KMS-11 (cell line): ENCODE data around the gene SELENOV.

Experiments used
- H2AFZ ChIP-seq: fragments of 200-600 bp; sonication (generic); 2 replicates; pipeline ENCODE4 v1.6.1; 2016; ENCODE audit warnings: antibody characterized with exemption, mixed run types, low read depth
- H3K27ac ChIP-seq: fragments of 200-600 bp; sonication (generic); 2 replicates; pipeline ENCODE4 v1.6.1; 2016; ENCODE audit warnings: mild to moderate bottlenecking, mixed run types
- H3K27me3 ChIP-seq: fragments of 200-600 bp; sonication (generic); 2 replicates; pipeline ENCODE4 v1.6.1; 2017; ENCODE audit warnings: mild to moderate bottlenecking, low read depth, mixed run types, moderate library complexity; ENCODE audit not compliant: insufficient read depth
- H3K36me3 ChIP-seq: fragments of 200-600 bp; sonication (generic); 2 replicates; pipeline ENCODE4 v1.6.1; 2017; ENCODE audit warnings: mild to moderate bottlenecking, mixed run types; ENCODE audit not compliant: insufficient read depth
- H3K4me1 ChIP-seq: fragments of 200-600 bp; sonication (generic); 2 replicates; pipeline ENCODE4 v1.6.1; 2016; ENCODE audit warnings: mild to moderate bottlenecking, low read depth, mixed run types; ENCODE audit not compliant: poor library complexity, severe bottlenecking
- H3K4me2 ChIP-seq: fragments of 200-600 bp; sonication (generic); 2 replicates; pipeline ENCODE4 v1.7.0; 2016; ENCODE audit warnings: mild to moderate bottlenecking, mixed run types
- H3K4me3 ChIP-seq: fragments of 200-600 bp; sonication (generic); IDR thresholded peaks from 2 replicates; pipeline ENCODE4 v1.6.1; 2017; ENCODE audit warnings: low read depth, low read length, mixed read lengths; ENCODE audit not compliant: insufficient read depth
- H3K79me2 ChIP-seq: fragments of 200-600 bp; sonication (generic); 2 replicates; pipeline ENCODE4 v1.6.1; 2016; ENCODE audit warnings: low read depth, mixed run types; ENCODE audit not compliant: insufficient read depth
- H3K9ac ChIP-seq: fragments of 200-600 bp; sonication (generic); 2 replicates; pipeline ENCODE4 v1.6.1; 2016; ENCODE audit warnings: mild to moderate bottlenecking, mixed run types
- H4K20me1 ChIP-seq: fragments of 200-600 bp; sonication (generic); 2 replicates; pipeline ENCODE4 v1.6.1; 2016; ENCODE audit warnings: mild to moderate bottlenecking, mixed run types; ENCODE audit not compliant: insufficient read depth
- CTCF ChIP-seq: fragments of 200-600 bp; sonication (generic); conservative IDR thresholded peaks from 2 replicates; pipeline ENCODE4 v1.6.1; 2017; ENCODE audit warnings: low read depth, mild to moderate bottlenecking, antibody characterized with exemption, low read length, moderate library complexity, mixed read lengths

Gene SELENOV

GRCh38 chr19:39496063-39496462 lies 18.9 kb upstream of the SELENOV start:
- H3K27me3 ChIP-seq: peaks cover 55% of the 10 kb centered on the region

GRCh38 chr19:39497701-39497995 lies 17.3 kb upstream of the SELENOV start:
- peak overlapping the region; percentile 78; the same call in 1 of the 2 replicates for H3K4me2 ChIP-seq
- no peak overlapping the region for H3K9ac ChIP-seq
- peaks cover 59% of the 10 kb centered on the region for H3K27me3 ChIP-seq
- H2AFZ ChIP-seq: peak overlapping the region; percentile 46; the same call in 1 of the 2 replicates
- H3K4me1 ChIP-seq: peaks cover 13% of the 10 kb centered on the region
- H3K27ac ChIP-seq: no peak overlapping the region
- no peak for TF ChIP-seq CTCF
- no peaks in the 10 kb centered on the region for H3K36me3 ChIP-seq
- H3K79me2 ChIP-seq: no peaks in the 10 kb centered on the region
- no peak overlapping the region for H3K4me3 ChIP-seq
- no peaks in the 10 kb centered on the region for H4K20me1 ChIP-seq

More at GRCh38 chr19:39496063-39496462, 18.9 kb upstream of the SELENOV start:
- H3K4me1 ChIP-seq: peaks cover 13% of the 10 kb centered on the region
- H3K79me2 ChIP-seq: no peaks in the 10 kb centered on the region
- H2AFZ ChIP-seq: no peak overlapping the region
- H3K9ac ChIP-seq: no peak overlapping the region
- H3K27ac ChIP-seq: no peak overlapping the region
- H3K4me2 ChIP-seq: no peak overlapping the region
- no peak for TF ChIP-seq CTCF
- H3K4me3 ChIP-seq: no peak overlapping the region
- no peaks in the 10 kb centered on the region for H3K36me3 ChIP-seq
- H4K20me1 ChIP-seq: no peaks in the 10 kb centered on the region

GRCh38 chr19:39497996-39498797 lies 16.7 kb upstream of the SELENOV start:
- H3K36me3 ChIP-seq: no peaks in the 10 kb centered on the region
- peak overlapping the region; percentile 46; the same call in 1 of the 2 replicates for H2AFZ ChIP-seq

More at GRCh38 chr19:39497996-39498797, 16.7 kb upstream of the SELENOV start:
- Histone ChIP-seq H4K20me1 (no peaks in the 10 kb centered on the region), H3K9ac (no peak overlapping the region), H3K4me3 (no peak overlapping the region), H3K27me3 (peaks cover 62% of the 10 kb centered on the region), H3K4me1 (peaks cover 13% of the 10 kb centered on the region), H3K79me2 (no peaks in the 10 kb centered on the region), H3K4me2 (peak overlapping the region; percentile 78; the same call in 1 of the 2 replicates), H3K27ac (no peak overlapping the region)
- TF ChIP-seq CTCF: 0 out of 2 replicates have a peak, but pooled peaks have one; percentile 18
